Activated CD4-positive, alpha-beta T cell treated with anti-CD3 and anti-CD28 coated beads, Interleukin-2, amount 10 ng/mL, durations not matched to agents 24 days and 14 days (primary cell): ENCODE results near the gene HEPN1. TPM values are rescaled to one million over a fixed set of nuclear protein-coding genes. Genes with fewer than 3 reads are reported as not detected.

Source experiments
- DNase-seq: peaks from one replicate; pipeline ENCODE4 v3.0.0; 2022
- H3K27ac Mint-ChIP-seq: one replicate; pipeline ENCODE4 v1.8.0; 2022; ENCODE audit warnings: mild to moderate bottlenecking, mixed read lengths
- H3K27me3 Mint-ChIP-seq: one replicate; pipeline ENCODE4 v1.8.0; 2022; ENCODE audit warnings: mixed read lengths
- H3K36me3 Mint-ChIP-seq: one replicate; pipeline ENCODE4 v1.8.0; 2022; ENCODE audit warnings: low read depth, mild to moderate bottlenecking, mixed read lengths
- H3K4me1 Mint-ChIP-seq: one replicate; pipeline ENCODE4 v1.8.0; 2021; ENCODE audit warnings: mixed read lengths
- H3K4me3 Mint-ChIP-seq: one replicate; pipeline ENCODE4 v1.8.0; 2022; ENCODE audit warnings: mild to moderate bottlenecking, moderate library complexity, mixed read lengths
- H3K9me3 Mint-ChIP-seq: one replicate; pipeline ENCODE4 v1.8.0; 2021; ENCODE audit warnings: mixed read lengths
- intact Hi-C: fragments of 100-400 bp; cut with micrococcal nuclease; formaldehyde crosslinking; loops from one replicate; pipeline ENCODE4 v1.15.1; 2023
- total RNA-seq: library from RNA; stranded (reverse); gene quantifications from 2 replicates; pipeline ENCODE4 v1.2.3, GENCODE V29; 2022

Gene HEPN1
- total RNA-seq = not detected in 2 replicates

- Mint-ChIP-seq H3K4me3 (no peak within 1 kb of the TSS), H3K27ac (no peak within 1 kb of the TSS), H3K27me3 (peaks cover 17% of the 10 kb centered on the region), H3K4me1 (peaks cover 11% of the 10 kb centered on the region), H3K9me3 (no peaks in the 10 kb centered on the region), H3K36me3 (peaks cover 2% of the 10 kb centered on the region)
- no peak for DNase-seq
- intact Hi-C loops = no loop called here
Measured at GRCh38 chr11:124918950-124919349, at the start of gene HEPN1. TSS of gene HEPN1 (plus strand) at chr11:124919250.

GRCh38 chr11:124869331-124869730 lies 49.7 kb upstream of the HEPN1 start:
- Mint-ChIP-seq H3K27ac (no peak overlapping the region), H3K4me3 (peak overlapping the region; percentile 1), H3K4me1 (peaks cover 6% of the 10 kb centered on the region), H3K9me3 (no peaks in the 10 kb centered on the region), H3K36me3 (no peaks in the 10 kb centered on the region), H3K27me3 (peaks cover 88% of the 10 kb centered on the region)
- no peak for DNase-seq
- intact Hi-C loops = loop anchor here (5.0 kb wide), 1 partner anchor 1887 kb away; the partner anchor contains the start of gene BSX

GRCh38 chr11:124869856-124870387 lies 49.1 kb upstream of the HEPN1 start:
- no peak for DNase-seq
- Mint-ChIP-seq H3K36me3 (no peaks in the 10 kb centered on the region), H3K27ac (no peak overlapping the region), H3K4me3 (no peak overlapping the region), H3K9me3 (no peaks in the 10 kb centered on the region), H3K4me1 (peaks cover 6% of the 10 kb centered on the region), H3K27me3 (peaks cover 88% of the 10 kb centered on the region)
- intact Hi-C loops = loop anchor here (5.0 kb wide), 1 partner anchor 1888 kb away; the partner anchor contains the start of gene BSX

GRCh38 chr11:124870430-124870829 lies 48.6 kb upstream of the HEPN1 start:
- Mint-ChIP-seq H3K4me3 (no peak overlapping the region), H3K36me3 (no peaks in the 10 kb centered on the region), H3K27ac (no peak overlapping the region), H3K4me1 (peaks cover 7% of the 10 kb centered on the region), H3K27me3 (peaks cover 92% of the 10 kb centered on the region), H3K9me3 (no peaks in the 10 kb centered on the region)
- DNase-seq = no peak
- intact Hi-C loops = no loop called here

GRCh38 chr11:124872280-124872679 lies 46.8 kb upstream of the HEPN1 start:
- intact Hi-C loops = no loop called here
- Mint-ChIP-seq H3K27me3 (peaks cover 77% of the 10 kb centered on the region), H3K27ac (no peak overlapping the region), H3K4me1 (peaks cover 11% of the 10 kb centered on the region), H3K36me3 (no peaks in the 10 kb centered on the region), H3K9me3 (no peaks in the 10 kb centered on the region), H3K4me3 (no peak overlapping the region)
- DNase-seq = no peak

GRCh38 chr11:124872741-124873140 lies 46.3 kb upstream of the HEPN1 start:
- Mint-ChIP-seq H3K4me3 (no peak overlapping the region), H3K27ac (no peak overlapping the region), H3K9me3 (no peaks in the 10 kb centered on the region), H3K4me1 (peaks cover 14% of the 10 kb centered on the region), H3K27me3 (peaks cover 73% of the 10 kb centered on the region), H3K36me3 (no peaks in the 10 kb centered on the region)
- DNase-seq = no peak
- intact Hi-C loops = no loop called here

GRCh38 chr11:124873951-124874350 lies 45.1 kb upstream of the HEPN1 start:
- peaks cover 11% of the 10 kb centered on the region for H3K4me1 Mint-ChIP-seq
- H3K9me3 Mint-ChIP-seq = no peaks in the 10 kb centered on the region
- no peak overlapping the region for H3K4me3 Mint-ChIP-seq
- intact Hi-C loops = no loop called here
- no peak overlapping the region for H3K27ac Mint-ChIP-seq
- peaks cover 66% of the 10 kb centered on the region for H3K27me3 Mint-ChIP-seq
- H3K36me3 Mint-ChIP-seq = no peaks in the 10 kb centered on the region
- no peak for DNase-seq

- DNase-seq = no peak
- Mint-ChIP-seq H3K27me3 (peaks cover 60% of the 10 kb centered on the region), H3K4me1 (peaks cover 11% of the 10 kb centered on the region), H3K27ac (no peak overlapping the region), H3K9me3 (no peaks in the 10 kb centered on the region), H3K4me3 (peak overlapping the region; percentile 44), H3K36me3 (no peaks in the 10 kb centered on the region)
- intact Hi-C loops = loop anchor here (5.0 kb wide), 1 partner anchor 1393 kb away; the partner anchor contains the start of genes FOXRED1 and SRPRA
Measured at GRCh38 chr11:124874571-124875255, 44.3 kb upstream of the HEPN1 start.

- DNase-seq = no peak
- Mint-ChIP-seq H3K36me3 (no peaks in the 10 kb centered on the region), H3K27ac (peak overlapping the region; percentile 45), H3K4me3 (peak overlapping the region; percentile 91), H3K9me3 (no peaks in the 10 kb centered on the region), H3K4me1 (peaks cover 11% of the 10 kb centered on the region), H3K27me3 (peaks cover 53% of the 10 kb centered on the region)
- intact Hi-C loops = loop anchor here (5.0 kb wide), 1 partner anchor 1392 kb away; the partner anchor contains the start of genes FOXRED1 and SRPRA
Measured at GRCh38 chr11:124875401-124875800, 43.6 kb upstream of the HEPN1 start.

- Mint-ChIP-seq H3K27ac (peak overlapping the region; percentile 86), H3K4me3 (peak overlapping the region; percentile 91), H3K27me3 (peaks cover 47% of the 10 kb centered on the region), H3K36me3 (no peaks in the 10 kb centered on the region), H3K4me1 (peaks cover 11% of the 10 kb centered on the region), H3K9me3 (no peaks in the 10 kb centered on the region)
- intact Hi-C loops = loop anchor here (1.0 to 5.0 kb wide), 4 partner anchors 75 to 1391 kb away; partner anchors contain the start of genes CCDC15, FOXRED1, MSANTD2 and SRPRA
- DNase-seq = peak; percentile 95
Measured at GRCh38 chr11:124875943-124876817, 42.9 kb upstream of the HEPN1 start.

- Mint-ChIP-seq H3K4me3 (peak overlapping the region; percentile 91), H3K27me3 (peaks cover 40% of the 10 kb centered on the region), H3K27ac (peak overlapping the region; percentile 86), H3K4me1 (peaks cover 11% of the 10 kb centered on the region), H3K36me3 (no peaks in the 10 kb centered on the region), H3K9me3 (no peaks in the 10 kb centered on the region)
- DNase-seq = no peak
- intact Hi-C loops = loop anchor here (1.0 to 5.0 kb wide), 4 partner anchors 76 to 1390 kb away; partner anchors contain the start of genes CCDC15, FOXRED1, MSANTD2 and SRPRA
Measured at GRCh38 chr11:124876818-124877630, 42.0 kb upstream of the HEPN1 start.

GRCh38 chr11:124877631-124877909 lies 41.5 kb upstream of the HEPN1 start:
- peak overlapping the region; percentile 86 for H3K27ac Mint-ChIP-seq

More at GRCh38 chr11:124877631-124877909, 41.5 kb upstream of the HEPN1 start:
- no peaks in the 10 kb centered on the region for H3K36me3 Mint-ChIP-seq
- peaks cover 11% of the 10 kb centered on the region for H3K4me1 Mint-ChIP-seq
- H3K9me3 Mint-ChIP-seq = no peaks in the 10 kb centered on the region
- no peak for DNase-seq
- intact Hi-C loops = loop anchor here (2.0 to 5.0 kb wide), 2 partner anchors 77 to 1390 kb away; partner anchors contain the start of genes FOXRED1, MSANTD2 and SRPRA
- peaks cover 35% of the 10 kb centered on the region for H3K27me3 Mint-ChIP-seq
- peak overlapping the region; percentile 91 for H3K4me3 Mint-ChIP-seq
